ENCODE measurements around the gene GPR139.

GPR139 gene

GRCh38 chr16:20051611-20052010 lies 22.1 kb downstream of the GPR139 start:
- no peak for DNase-seq

DNA sequence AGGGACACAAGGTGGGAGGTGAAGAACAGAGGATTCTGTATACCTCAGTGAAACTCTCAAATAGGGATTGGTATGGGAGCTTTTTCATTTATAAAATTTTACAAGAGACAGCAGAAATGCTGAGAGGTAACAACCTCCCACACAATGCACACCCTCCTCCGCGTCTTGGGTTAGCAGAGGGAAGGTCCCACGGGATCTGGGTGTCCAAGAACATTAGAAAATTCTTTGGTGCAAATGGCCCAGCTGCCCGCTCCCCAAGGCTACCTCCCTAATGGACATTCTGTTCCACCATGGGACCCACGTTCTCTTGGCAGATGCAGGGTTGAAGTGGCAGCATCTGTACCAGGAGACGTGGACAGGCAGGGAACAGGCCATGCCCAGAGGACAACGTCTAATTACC lies 22.5 kb downstream of the GPR139 start:
- DNase-seq = no peak

DNA sequence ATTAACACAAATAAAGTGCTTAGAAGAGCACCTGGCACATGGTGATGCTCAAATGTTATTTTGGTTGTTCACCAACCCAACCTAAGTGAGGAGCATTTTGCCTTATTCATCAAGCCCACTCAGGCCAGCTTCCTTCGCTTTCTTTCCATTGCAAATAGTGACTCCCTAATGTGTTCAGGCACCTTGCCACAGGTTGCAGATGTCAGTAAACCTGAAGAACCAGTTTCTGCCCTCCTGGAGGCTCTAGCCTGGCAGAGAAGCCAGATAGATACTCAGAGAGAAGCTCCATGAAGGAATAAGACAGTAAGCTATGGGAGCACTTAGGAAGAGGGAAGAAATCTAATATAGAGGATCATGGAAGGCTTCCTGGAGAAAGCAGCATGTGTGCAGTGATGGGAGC lies 23.9 kb downstream of the GPR139 start:
- DNase-seq = no peak

DNA sequence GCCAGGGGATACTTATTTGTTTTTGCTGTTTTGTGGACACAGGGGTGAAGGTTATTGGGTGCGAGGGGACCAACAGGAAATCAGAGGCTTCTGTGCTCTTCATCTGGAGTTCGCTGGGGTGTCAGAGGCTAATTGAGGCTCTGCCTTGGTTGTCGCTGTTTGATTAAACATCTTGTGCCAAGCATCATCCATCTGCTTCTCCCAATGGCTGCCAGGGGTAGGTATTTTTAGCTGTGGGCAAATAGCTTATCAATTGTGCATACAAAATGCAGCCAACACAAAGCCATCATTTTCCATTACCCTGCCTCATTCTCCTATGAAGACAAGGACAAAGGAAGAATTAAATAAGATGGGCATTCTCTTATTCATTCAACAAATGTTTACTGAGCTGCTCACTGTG lies 27.8 kb downstream of the GPR139 start:
- DNase-seq = no peak

GRCh38 chr16:20042848-20043247 lies 30.8 kb downstream of the GPR139 start:
- DNase-seq = peak; percentile 0

GRCh38 chr16:20041924-20042596 lies 31.6 kb downstream of the GPR139 start:
- no peak for DNase-seq

DNA sequence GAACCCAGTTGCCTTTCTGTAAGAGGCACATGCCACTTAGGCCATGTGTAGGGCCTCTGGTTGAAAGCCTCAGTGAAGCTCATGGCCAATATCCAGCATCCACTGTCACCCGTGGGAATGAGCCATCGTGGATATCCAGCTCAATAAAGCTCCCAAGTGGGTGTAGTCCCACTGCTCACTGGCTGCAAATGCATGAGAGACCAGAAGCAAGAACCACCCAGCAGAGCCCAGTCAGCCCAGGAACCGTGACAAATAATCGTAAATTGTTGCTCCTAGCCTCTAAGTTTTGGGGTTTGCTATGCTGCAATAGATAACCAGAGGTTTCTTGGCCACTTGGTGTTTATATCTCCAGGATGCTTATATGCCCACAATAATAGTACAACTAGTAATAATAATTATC lies 33.7 kb downstream of the GPR139 start:
- no peak for DNase-seq

- no peak for DNase-seq
These were observed 44.1 kb downstream of the GPR139 start for GRCh38 chr16:20029611-20030010.

DNA sequence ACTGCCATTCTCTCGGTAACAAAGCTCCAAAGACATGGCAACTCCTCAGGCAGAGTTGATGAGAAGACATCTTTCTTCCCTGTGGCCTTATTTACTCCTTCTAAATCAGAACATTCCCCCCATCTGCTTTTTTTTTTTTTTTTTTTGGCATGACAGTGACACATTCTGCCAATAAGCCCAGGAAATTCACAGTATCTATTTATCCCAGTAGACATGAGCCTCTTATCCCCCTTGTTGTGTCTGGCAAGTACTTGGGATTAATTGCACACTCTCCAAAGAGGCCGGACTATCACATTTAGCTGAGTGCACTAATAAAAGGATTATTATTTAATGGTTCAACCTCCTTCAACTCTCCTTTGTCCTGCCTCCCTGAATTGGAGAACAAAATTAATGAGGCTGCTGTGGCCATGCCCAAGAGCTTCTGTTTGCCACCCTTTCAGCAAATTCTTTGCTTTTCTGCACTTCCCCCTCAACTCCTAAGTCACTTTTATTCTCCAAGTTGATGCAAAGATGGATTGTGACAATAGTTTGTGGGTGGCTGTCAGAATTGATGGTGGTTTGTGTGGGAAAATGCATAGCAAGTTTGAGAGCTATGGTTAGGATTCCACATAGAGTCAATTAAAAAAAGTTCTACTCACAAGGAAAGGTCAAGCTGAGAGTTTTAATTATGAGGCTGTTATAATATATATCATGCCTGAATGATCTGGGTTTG lies 47.2 kb downstream of the GPR139 start:
- no peak for DNase-seq

DNA sequence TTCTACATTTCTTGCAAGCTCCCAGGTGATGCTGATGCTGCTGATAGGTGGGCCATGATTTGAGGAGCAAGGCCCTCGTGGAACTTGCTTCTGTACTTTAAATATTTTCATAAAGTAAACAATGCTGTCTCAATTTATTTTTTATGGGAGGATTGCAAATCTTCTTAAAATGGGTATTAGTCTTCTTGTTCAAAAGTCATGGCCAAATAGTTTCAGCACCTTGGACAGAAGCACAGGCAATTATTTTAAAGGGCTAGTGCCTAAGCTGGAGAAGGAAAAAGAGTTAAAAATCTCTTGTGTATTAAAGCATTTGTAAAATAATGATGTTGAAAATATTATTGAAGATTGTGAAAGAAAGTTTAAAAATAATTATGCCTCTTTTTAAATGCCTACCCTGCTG lies 50.5 kb downstream of the GPR139 start:
- DNase-seq = peak; percentile 43

DNA sequence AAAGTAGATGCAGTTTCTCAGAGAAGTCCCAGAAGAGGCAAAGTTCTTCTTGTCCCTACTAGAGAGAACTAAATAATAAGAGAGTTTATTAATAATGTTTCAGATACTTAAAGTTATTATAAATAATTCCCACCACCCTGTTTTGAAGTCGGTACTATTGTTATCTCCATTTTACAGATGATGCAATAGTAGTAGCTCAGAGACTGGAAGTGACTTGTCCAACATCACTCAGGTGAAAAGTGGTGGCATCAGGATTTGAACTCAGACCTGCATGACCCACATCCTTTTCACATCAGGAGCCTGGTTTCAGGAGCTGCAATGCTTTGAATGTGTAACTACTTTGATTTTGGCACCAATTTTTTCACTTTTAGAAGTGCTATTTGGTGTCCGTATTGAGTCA lies 52.7 kb downstream of the GPR139 start:
- no peak for DNase-seq

GRCh38 chr16:20020083-20020482 lies 53.6 kb downstream of the GPR139 start:
- DNase-seq = no peak

DNA sequence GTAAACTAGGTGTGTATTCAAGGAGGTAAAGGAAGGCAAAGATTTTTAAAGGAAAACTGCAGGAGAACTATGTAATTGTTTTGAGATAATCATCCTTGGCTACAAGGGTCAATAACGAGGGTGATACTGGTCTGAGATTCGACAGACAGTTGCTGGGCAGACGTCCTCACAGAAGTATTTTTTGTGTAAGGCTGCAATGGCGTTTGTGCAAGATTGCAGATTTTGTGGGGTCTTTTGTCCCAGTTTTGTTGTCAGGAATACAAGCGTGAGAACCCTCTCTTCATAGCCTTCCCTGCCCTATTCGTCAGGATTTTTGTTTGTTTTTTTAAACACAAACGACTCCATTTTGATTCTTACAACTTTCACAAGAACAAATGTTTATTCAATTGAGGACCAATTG lies 57.5 kb downstream of the GPR139 start:
- no peak for DNase-seq

- no peak for DNase-seq
These were observed 68.8 kb downstream of the GPR139 start for GRCh38 chr16:20004931-20005330.

DNA sequence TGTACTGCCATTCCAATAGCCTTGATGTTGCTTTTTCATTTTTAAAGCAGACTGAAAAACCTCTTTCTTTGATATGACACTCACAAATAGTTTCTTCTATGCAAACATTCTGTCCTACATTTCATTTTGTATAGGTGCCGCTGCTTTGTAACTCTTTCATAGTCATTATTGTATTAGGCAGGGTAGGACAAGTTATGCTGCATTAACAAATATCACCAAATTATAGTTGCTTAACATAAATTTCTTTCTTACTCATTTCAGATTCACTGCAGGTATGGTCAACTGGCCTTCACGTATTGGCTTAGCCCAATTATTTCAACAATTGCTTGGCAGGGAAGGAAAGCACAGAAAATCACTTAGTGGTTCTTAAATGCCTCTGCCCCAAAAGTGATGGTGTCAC lies 70.8 kb downstream of the GPR139 start:
- no peak for DNase-seq

GRCh38 chr16:20001856-20002707 lies 71.6 kb downstream of the GPR139 start:
- no peak for DNase-seq

DNA sequence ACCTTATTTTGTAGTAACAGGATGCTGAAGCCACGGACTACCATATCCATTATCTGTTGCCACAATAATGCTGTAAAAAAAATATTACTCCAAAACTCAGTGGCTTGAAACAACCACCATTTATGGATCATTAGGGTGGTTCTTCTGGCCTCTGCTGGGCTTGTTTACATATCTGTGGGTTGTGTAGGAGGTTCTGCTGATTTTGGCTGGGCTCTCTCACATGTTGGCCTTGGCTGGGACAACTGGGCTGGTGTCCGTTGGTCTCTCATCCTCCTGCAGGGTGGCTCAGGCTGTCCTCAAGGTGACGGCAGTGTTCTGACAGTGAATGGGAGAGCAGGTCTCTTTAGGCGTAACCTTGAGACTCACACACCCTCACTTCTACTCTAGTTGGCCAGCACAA lies 76.0 kb downstream of the GPR139 start:
- DNase-seq = no peak

GRCh38 chr16:19997264-19997663 lies 76.4 kb downstream of the GPR139 start:
- DNase-seq = no peak

- no peak for DNase-seq
These were observed 79.1 kb downstream of the GPR139 start for GRCh38 chr16:19994466-19995170.

DNA sequence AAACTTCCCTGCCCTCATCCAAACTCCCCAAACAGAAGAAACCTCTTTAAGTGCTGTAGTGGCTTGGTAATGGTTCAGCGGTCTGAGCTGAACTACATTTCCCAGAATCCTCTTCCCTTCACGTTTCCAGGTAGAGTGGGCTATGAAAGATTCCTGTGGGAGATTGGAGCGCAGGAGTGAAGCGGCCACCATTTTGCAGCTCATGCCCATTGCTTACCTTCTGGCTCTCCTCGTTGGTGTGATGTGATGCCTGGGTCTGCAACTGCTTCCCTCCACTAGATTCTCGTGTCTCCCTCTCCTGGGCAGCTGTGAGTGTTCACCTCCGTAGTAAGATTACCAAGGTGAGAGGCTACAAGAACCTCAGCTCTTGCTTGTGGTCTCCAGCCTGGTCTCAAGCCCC lies 82.1 kb downstream of the GPR139 start:
- DNase-seq = no peak

DNA sequence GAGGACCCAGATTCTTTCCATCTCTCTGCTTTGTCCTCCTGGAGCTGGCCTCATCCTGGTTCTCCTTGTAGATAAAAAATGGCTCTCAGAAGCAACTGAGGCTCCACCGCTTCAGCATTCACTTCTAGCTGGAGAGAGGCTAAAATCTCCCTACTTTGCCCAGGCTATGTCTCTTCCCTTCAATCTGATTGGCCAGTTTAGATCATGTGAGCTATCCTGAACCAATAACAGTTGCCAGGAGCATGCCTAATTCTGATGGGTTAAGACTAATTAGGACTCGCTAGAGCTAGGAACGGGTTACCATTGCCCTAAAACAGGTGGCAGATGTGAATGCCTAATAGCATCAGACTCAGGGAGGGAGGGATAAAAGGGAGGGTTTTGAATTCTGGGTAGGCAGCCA lies 89.6 kb downstream of the GPR139 start:
- no peak for DNase-seq

All from OCI-M1 (cell line).